Measurements from ENCODE around the gene LIPJ. TPM values are rescaled to one million over a fixed set of nuclear protein-coding genes. Genes with fewer than 3 reads are reported as not detected.

The LIPJ gene
- total and polyA plus RNA-seq, 10 of the 15 experiments (the other 5 are each of a cell fraction or from before 2014, with no cell fraction given), result 0.03 to 0.23 (median 0.08) TPM; not detected in 5

DNA sequence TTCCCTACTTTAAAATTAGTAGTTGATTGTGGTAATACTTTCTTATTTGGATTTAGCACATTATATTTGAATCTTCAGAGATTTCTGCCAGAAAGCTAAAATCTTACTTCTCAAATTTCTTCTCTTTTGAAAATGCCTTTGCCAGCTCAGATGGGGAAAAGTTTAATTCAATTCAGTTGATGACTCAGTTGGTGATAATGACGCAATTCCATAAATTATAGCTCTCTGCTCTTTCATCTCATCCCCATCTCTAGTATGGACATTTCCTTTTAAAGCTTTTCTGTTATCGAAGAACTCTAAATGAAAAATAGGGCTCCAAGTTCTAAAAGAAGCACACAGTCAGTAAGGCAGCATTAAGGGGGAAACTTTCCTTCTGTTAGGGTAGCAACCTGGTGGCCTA, 28.9 kb upstream of the LIPJ start:
- POLR2A ChIA-PET, result no interaction called here
- DNase-seq (ENCODE audit: low read depth, low spot score) (no peak), FAIRE-seq (no peak), ATAC-seq (no peak)
- Histone ChIP-seq H3K4me3 (no peak overlapping the region), H3K27ac (ENCODE audit: control insufficient read depth, insufficient read depth) (no peak overlapping the region), H3K4me1 (ENCODE audit: control insufficient read depth, insufficient read depth, low read length) (0 out of 2 replicates have a peak, but pooled peaks cover 5% of the 10 kb centered on the region), H2AFZ (ENCODE audit: control insufficient read depth, low read depth, low read length) (no peak overlapping the region), H3K27me3 (replicated peaks in 1 of 2; ENCODE audit: control insufficient read depth in 2 of 2, insufficient read depth in 2 of 2, low read length in 1 of 2) (no peaks in the 10 kb centered on the region), H3K79me2 (ENCODE audit: control insufficient read depth, insufficient read depth, low read length) (no peaks in the 10 kb centered on the region), H3K36me3 (ENCODE audit: control insufficient read depth in 2 of 2, insufficient read depth in 2 of 2, low read length in 1 of 2) (no peaks in the 10 kb centered on the region), H3K9me3 (replicated peaks; ENCODE audit: control insufficient read depth, insufficient read depth, low read length) (no peaks in the 10 kb centered on the region), H3K4me2 (ENCODE audit: control insufficient read depth, insufficient read depth) (no peak overlapping the region), H4K20me1 (ENCODE audit: control insufficient read depth, insufficient read depth) (no peaks in the 10 kb centered on the region), H3K9ac (ENCODE audit: control insufficient read depth, insufficient read depth, low read length) (no peak overlapping the region)
- no TSS peak for BruUV-seq (replicated peaks)
- CTCF ChIA-PET, result interaction anchor here (0.6 to 1.3 kb wide), 2 partner anchors 244 to 708 kb away, joined by 3 read pairs; no protein-coding TSS in a partner anchor
- RAD21 ChIA-PET (ENCODE audit: unreplicated experiment), result no interaction called here
- SMC1A ChIA-PET (ENCODE audit: uncharacterized antibody, unreplicated experiment), result interaction anchor here (1.5 to 1.8 kb wide), 2 partner anchors 8 to 11 kb away, joined by 4 read pairs; no protein-coding TSS in a partner anchor
- TF ChIP-seq, protein P1, sequence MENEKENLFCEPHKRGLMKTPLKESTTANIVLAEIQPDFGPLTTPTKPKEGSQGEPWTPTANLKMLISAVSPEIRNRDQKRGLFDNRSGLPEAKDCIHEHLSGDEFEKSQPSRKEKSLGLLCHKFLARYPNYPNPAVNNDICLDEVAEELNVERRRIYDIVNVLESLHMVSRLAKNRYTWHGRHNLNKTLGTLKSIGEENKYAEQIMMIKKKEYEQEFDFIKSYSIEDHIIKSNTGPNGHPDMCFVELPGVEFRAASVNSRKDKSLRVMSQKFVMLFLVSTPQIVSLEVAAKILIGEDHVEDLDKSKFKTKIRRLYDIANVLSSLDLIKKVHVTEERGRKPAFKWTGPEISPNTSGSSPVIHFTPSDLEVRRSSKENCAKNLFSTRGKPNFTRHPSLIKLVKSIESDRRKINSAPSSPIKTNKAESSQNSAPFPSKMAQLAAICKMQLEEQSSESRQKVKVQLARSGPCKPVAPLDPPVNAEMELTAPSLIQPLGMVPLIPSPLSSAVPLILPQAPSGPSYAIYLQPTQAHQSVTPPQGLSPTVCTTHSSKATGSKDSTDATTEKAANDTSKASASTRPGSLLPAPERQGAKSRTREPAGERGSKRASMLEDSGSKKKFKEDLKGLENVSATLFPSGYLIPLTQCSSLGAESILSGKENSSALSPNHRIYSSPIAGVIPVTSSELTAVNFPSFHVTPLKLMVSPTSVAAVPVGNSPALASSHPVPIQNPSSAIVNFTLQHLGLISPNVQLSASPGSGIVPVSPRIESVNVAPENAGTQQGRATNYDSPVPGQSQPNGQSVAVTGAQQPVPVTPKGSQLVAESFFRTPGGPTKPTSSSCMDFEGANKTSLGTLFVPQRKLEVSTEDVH (IDR thresholded peaks at IDR 0.05; ENCODE audit: low read depth, partially characterized antibody), result no peak
- no peak for TF ChIP-seq DPF2 (IDR thresholded peaks at IDR 0.05)
- TF ChIP-seq MEF2B (IDR thresholded peaks at IDR 0.05; ENCODE audit: partially characterized antibody, poor library complexity, severe bottlenecking), result no peak
- TF ChIP-seq CHD4 (IDR thresholded peaks at IDR 0.05), result no peak
- TF ChIP-seq GABPA (IDR thresholded peaks at IDR 0.05; ENCODE audit: low read depth), result no peak
- TF ChIP-seq MTA3 (IDR thresholded peaks at IDR 0.05; ENCODE audit: borderline replicate concordance, low read length), result no peak
- no peak for TF ChIP-seq ZNF274 (IDR thresholded peaks at IDR 0.05; ENCODE audit: insufficient read depth, insufficient read length)
- TF ChIP-seq ZNF24 (IDR thresholded peaks at IDR 0.05), result no peak
- TF ChIP-seq RBBP5 (conservative IDR thresholded peaks at IDR 0.05), result no peak
- no peak for TF ChIP-seq STAT3 (IDR thresholded peaks at IDR 0.05; ENCODE audit: low read depth, low read length)
- no peak for TF ChIP-seq CHD2 (IDR thresholded peaks at IDR 0.05; ENCODE audit: borderline replicate concordance, low read depth, low read length)
- TF ChIP-seq SREBF2 (IDR thresholded peaks at IDR 0.05; ENCODE audit: low read length), result no peak
- TF ChIP-seq, protein P2, sequence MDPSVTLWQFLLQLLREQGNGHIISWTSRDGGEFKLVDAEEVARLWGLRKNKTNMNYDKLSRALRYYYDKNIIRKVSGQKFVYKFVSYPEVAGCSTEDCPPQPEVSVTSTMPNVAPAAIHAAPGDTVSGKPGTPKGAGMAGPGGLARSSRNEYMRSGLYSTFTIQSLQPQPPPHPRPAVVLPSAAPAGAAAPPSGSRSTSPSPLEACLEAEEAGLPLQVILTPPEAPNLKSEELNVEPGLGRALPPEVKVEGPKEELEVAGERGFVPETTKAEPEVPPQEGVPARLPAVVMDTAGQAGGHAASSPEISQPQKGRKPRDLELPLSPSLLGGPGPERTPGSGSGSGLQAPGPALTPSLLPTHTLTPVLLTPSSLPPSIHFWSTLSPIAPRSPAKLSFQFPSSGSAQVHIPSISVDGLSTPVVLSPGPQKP (IDR thresholded peaks at IDR 0.05; ENCODE audit: low read depth, low read length), result no peak
- no peak for TF ChIP-seq RB1 (IDR thresholded peaks at IDR 0.05; ENCODE audit: borderline replicate concordance)
- no peak for TF ChIP-seq FOS (IDR thresholded peaks at IDR 0.05; ENCODE audit: borderline replicate concordance, extremely low read depth, insufficient read length)
- in situ Hi-C loops (cut with MboI) (loop anchor here (10.0 kb wide), 1 partner anchor 583 kb away; no protein-coding TSS in a partner anchor), intact Hi-C loops (cut with micrococcal nuclease; ENCODE audit: unreplicated experiment) (loop anchor here (10.0 kb wide), 1 partner anchor 593 kb away; no protein-coding TSS in a partner anchor)
- WGBS (ENCODE audit: insufficient coverage, insufficient replicate concordance, low lambda C conversion rate, missing lambda C conversion rate), result 50% methylated on average over 2 of the region's 2 CpGs
